Heart left ventricle (tissue), 13 donors: ENCODE data around the gene RASL11B.

ENCODE experiments used
- CTCF ChIP-seq, 12 donors: fragments of 200-600 bp; sonication (generic) in 4 of 12; IDR thresholded peaks; one replicate each; pipeline versions ENCODE4 v1.5.0 to v1.8.0; 2018 to 2022; ENCODE audit warnings: antibody characterized with exemption in 12 of 12, mild to moderate bottlenecking in 5 of 12
- POLR2A ChIP-seq, 2 donors: fragments of 450-650 bp; IDR thresholded peaks; one replicate each; pipeline ENCODE4 v1.6.1; 2017; ENCODE audit warnings: antibody characterized with exemption in 2 of 2, mild to moderate bottlenecking in 2 of 2, moderate library complexity in 2 of 2
- donor health status: ischemic (EF 13 %, LVEDD 7.1; RV severe dilation, severe dysfunction).
- donor health status: DM: no; HTN: yes; CAD: no.
- donor health status: DM: no; HTN: no; CAD: no.
- donor health status: ischemic (EF 25% LVEDD 6.9; RV normal size, moderate dysfunction).
- donor health status: ischemic (EF 25% LVEDD 5.7; RV mildly dilated, moderate dysfunction).
- donor health status: ischemic (EF 35%, LVEDD 5.7; RV mildly dilated, moderate dysfunction).
- donor health status: nonischemic (EF 11% LVEDD 7.7; RV severe dilation, severe dysfunction).
- donor health status: DM: yes; HTN: yes; CAD: no.
- donor health status: PGD.
- donor health status: ischemic (EF 29% LVEDD 5.4; RV normal size, mild dysfunction).
- donor health status: nonischemic (EF 23%, LVEDD 6.1; RV moderate dilation, normal function).

DNA sequence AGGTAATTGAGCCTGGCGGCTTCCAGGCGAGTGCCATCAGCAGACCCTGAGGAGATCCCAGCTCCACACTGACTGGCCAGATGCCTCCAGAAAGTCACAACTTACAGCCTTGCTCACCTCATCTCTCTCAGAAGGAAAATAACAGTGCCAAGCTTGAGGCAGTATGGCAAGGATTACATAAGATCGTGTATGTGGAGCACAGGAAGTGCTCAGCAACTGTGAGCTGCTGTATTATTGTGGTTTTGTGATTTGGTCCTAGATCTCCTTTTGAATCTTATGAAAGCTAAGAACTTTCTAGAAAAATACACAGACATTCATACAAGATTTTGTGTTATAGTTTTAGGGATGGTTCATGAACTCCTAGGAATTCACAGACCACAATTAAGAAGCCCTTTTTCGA lies 14.0 kb downstream of the RASL11B start:
- no peak for TF ChIP-seq POLR2A (IDR thresholded peaks at IDR 0.05)
- no peak for TF ChIP-seq CTCF (IDR thresholded peaks at IDR 0.05)
